GM19438 (cell line): ENCODE data around the gene SLC16A9.
"Not testable (repeated sequence)": the region's sequence is repeated elsewhere in the genome, so short reads cannot be mapped to it uniquely, and the experiment has no call there.

Experiments
- ATAC-seq: cut with Tn5 transposase; IDR thresholded peaks from one replicate; pipeline ENCODE4 v1.9.1; 2021; ENCODE audit warnings: low read depth; ENCODE audit not compliant: unreplicated experiment

SLC16A9 gene

GRCh38 chr10:59682986-59683937 is 26.4 kb downstream of the SLC16A9 start:
- ATAC-seq: no peak

- ATAC-seq: no peak
Observed at GRCh38 chr10:59680199-59680598, 29.5 kb downstream of the SLC16A9 start.

- peak; percentile 71 for ATAC-seq
Observed at GRCh38 chr10:59678884-59679301, 30.8 kb downstream of the SLC16A9 start.

DNA sequence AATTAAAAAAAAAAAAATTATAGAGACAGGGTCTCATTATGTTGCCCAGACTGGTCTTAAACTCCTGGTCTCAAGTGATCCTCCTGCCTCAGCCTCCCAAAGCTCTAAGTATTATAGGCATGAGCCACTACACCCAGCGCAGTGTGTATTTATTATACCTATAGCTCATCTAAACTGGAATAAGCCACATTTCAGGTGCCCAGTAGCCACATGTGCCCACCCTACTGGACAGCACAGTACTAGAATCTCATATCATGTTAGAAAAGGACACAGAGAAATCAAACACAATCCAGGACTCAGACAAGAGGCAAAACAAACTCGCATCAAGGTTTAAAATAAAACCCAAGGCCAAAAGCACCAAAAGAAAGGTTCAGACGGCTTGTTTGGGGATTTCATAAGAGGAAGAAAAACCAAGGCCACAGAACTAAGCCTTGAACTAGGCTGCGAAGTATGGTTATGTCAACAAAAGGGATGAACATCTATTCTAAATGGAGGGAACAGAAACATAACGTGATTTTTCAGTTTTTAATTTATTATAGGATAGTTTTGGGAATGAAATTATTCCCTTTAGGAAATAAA is 32.3 kb downstream of the SLC16A9 start:
- no peak for ATAC-seq

DNA sequence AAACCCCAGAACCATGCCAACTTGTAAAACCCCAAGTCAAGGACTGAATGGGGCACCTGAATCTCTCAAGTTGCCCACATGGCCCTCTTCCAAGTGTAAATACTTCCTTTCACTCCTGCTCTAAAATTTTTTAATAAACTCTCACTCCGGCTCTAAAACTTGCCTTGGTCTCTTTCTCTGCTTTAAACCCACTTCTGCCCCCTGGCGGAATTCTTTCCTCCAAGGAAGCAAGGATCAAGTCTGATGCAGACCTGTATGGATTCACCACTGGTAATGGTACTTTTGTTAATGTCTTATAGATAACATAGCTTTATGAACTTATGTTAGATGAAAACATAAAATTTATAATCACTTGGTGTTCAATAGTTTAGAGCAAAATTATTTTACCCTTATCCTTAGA is 33.8 kb downstream of the SLC16A9 start:
- ATAC-seq: no peak

DNA sequence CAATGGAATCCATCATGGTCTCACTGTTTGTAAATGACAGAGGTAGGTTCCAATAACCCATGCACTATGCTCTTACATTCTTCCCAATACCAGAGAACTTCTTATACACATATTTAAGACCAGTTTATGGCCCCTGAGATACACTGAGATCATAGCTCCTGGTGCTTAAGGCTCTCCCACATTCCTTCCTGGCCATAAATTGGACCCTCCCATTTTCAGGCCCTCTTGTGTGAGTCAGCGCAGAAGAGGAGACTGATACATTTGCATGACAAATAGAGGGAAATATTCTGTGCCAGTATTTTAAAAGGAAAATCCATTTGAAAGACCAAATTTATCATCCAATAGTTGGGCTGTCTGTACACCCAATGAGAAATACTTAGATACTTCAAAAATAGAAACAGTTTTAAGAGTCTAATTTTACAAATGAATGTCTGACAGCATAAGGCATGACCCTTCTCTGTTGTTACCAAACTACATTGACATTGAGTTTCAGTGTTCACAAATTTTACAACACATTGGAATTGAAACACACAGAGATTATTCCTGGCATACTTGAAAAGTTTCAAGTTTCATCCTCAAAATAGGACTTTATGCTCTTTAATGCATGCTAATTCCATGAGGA is 35.3 kb downstream of the SLC16A9 start:
- no peak for ATAC-seq

DNA sequence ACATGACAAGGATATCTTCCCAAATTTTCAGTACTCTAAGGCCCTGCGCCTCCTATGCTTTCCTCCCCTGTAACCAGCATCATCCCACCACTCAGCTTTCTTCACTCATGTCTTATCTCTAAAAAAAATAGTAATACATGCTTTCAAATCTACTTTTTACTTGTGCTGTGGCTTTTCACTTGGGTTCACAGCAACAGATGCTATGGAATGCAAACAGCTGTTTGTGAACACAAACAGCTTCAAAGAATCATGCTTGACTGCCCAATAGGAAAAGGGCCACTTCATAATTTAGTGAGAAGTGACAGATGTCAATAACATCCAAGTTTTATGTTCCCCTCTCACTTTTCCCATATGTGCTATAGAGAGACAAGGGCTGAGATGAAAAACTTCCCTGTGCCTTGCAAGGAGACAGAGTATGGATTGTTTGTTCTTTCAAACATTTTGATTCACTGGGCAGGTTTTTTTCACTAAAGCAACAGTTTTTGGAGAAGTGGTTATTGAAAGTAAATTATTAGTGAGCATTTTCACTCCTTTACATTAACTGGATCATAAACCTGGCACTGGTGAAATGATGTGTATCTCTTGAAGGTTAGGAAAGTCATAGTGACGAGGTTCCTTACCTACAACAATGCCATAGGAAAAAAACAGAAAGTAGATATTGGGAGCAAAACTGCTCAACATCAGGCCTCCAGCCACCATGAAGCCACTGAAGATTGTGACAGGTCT is 37.3 kb downstream of the SLC16A9 start:
- no peak for ATAC-seq

GRCh38 chr10:59670269-59670668 is 39.4 kb downstream of the SLC16A9 start:
- no peak for ATAC-seq

DNA sequence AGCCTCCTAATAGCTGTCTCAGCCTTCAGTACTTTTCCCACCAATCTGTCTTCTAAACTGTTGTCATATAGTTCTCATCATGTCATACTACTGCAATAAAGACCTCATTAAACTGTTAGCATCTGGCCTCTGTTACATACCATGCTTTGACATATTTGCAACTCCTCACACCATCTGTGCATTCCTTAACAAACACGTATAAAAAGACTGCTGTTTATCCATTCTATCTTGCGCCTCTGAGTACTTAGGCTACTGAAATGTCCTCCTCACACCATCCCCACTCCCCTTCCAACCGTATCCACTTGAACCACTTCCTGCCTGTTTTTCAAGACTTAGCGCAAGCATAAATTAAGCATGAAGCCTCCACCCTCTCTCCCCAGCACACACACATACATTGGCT is 41.6 kb downstream of the SLC16A9 start:
- no peak for ATAC-seq

GRCh38 chr10:59666310-59666709 is 43.3 kb downstream of the SLC16A9 start:
- no peak for ATAC-seq

DNA sequence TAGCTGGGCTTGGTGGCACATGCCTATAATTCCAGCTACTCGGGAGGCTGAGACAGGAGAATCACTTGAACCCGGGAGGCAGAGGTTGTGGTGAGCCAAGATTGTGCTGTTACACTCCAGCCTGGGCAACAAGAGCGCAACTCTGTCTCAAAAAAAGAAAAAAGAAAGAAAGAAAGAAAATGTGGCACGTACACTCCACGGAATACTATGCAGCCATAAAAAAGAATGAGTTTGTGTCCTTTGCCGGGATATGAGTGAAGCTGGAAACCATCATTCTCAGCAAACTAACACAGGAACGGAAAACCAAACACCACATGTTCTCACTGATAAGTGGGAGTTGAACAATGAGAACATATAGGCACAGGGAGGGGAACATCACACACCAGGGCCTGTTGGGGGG is 46.4 kb downstream of the SLC16A9 start:
- not testable (repeated sequence) for ATAC-seq

GRCh38 chr10:59657724-59658123 is 51.9 kb downstream of the SLC16A9 start:
- no peak for ATAC-seq

- no peak for ATAC-seq
Observed at GRCh38 chr10:59655309-59655708, 54.3 kb downstream of the SLC16A9 start.

DNA sequence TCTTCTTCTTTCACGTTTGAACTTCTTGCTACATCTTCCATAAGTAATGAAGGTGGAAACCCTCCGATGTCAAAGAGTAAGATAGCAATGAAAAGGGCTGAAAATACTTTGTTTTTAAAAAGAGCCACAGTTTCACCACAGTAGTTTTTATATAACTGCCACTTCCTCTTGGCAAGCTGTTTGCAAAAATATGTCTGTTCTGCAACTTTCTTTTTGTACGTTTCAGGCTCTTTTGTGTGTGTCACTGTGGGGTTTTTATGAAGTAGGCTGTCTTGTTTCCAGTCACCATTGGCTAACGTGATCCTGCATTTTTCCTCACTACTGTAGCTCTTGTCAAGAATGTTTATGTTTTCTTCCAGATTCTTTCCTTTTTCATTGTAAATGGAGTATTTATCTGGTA is 55.6 kb downstream of the SLC16A9 start:
- ATAC-seq: peak; percentile 75

DNA sequence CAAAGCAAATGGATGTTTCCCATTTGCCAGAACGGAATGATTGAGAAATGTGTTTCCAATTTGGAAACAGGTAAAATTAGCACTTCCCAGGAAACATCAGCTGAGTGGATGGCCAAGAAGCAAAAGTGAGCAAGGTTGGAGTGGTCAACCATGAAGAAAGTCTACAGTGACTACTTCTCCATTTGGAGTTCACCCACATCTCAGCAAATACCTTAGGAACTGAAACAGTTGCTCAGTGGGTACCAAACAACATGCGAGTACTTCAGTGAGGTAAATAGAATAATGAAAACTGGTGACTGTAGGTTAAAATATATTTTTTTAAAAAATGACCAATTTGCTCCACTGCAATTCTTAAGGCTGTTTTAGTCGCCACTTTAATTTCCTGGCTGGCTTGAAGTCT is 57.7 kb downstream of the SLC16A9 start:
- no peak for ATAC-seq

DNA sequence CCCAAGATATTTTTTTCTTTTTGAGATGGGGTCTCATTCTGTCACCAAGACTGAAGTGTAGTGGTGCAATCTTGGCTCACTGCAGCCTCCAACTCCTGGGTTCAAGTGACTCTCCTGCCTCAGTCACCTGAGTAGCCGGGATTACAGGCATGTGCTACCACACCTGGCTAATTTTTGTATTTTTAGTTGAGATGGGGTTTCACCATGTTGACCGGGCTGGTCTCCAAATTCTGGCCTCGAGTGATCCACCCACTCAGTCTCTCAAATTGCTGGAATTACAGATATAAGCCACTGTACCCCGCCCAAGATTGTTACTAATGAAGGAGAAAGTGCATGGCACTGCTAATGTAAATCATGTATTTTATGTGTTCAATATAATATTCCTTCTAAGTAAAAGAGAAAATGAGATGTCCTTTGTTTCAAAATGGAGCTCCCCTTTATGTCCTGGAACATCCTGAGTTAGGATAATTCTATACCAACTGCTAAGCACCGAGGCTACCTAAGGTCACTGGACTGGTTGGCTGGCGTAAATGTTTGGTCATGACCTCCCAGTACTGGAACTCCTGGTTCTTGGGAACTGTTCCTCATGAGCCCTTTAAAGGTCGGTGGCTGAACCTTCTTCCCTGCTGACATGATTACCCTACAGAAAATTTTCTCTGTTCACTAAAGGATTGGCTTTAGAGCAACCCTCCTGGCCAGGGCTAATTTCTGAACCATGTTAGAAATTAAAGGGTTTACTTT is 59.9 kb downstream of the SLC16A9 start:
- ATAC-seq: no peak

DNA sequence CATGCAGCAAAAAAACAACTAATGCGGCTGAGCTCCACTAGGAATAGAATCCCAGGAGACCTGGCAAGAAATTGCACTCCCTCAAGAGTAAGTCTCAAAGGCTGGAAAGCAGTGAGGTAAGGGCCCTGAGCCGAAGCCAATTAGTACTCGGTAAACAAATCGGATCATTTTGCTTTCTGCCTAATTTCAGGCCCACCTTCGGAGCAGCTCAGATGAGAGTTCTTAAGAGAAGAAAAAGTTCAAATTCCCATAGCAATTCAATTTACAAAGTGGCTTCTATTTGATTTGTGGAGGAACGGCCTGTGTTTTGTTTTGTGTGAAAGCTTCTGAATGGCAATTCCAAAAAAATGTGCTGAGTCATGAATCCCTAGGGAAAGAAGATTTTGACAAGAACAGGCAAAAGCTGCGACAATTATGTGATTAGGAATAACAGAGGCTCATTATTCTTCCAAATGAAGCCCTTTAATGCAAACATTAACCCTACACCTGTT is 60.9 kb downstream of the SLC16A9 start:
- ATAC-seq: no peak

- ATAC-seq: no peak
Observed at GRCh38 chr10:59644841-59645240, 64.8 kb downstream of the SLC16A9 start.

DNA sequence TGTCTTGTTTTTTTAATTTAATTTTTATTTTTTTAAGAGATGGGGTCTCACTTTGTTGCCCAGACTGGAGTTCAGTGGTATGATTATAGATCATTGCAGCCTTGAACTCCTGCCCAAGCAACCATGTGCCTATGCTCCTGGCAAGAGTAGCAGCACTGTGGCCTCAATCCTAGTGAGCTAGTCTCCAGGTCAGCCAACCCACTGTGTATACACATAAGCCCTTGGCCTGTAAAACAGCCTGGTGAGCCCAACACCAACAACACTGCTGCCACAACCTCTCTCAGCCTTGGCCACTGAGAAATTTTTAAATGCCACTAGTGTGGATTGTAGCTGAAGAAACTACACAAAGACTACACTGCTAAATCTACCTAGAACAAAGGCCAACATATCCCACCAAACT is 68.0 kb downstream of the SLC16A9 start:
- ATAC-seq: not testable (repeated sequence)
